BJ (cell line): ENCODE measurements around the gene ABCC8. TPM values are rescaled to one million over a fixed set of nuclear protein-coding genes. Genes with fewer than 3 reads are reported as not detected.

Experiments
- CTCF ChIA-PET: fragments of 350-600 bp; formaldehyde crosslinking; extraction: SDS; loops from one replicate; lab custom pipeline; 2021; ENCODE audit warnings: antibody characterized with exemption, inconsistent platforms; lab: Yijun Ruan, JAX
- POLR2A ChIA-PET: fragments of 300-600 bp; sonication (Branson Sonifier 250); formaldehyde crosslinking; extraction: SDS; loops from one replicate; lab custom pipeline; 2021; ENCODE audit warnings: antibody characterized with exemption; lab: Charles Lee
- DNase-seq: peaks from one replicate; pipeline ENCODE4 v3.0.0-alpha.2; 2011; ENCODE audit warnings: low read depth
- H3K27me3 ChIP-seq: 2 replicates; pipeline ENCODE4 v1.6.0; 2011; ENCODE audit warnings: low read length; ENCODE audit not compliant: control insufficient read depth, insufficient read depth
- H3K36me3 ChIP-seq: 2 replicates; pipeline ENCODE4 v1.5.1; 2011; ENCODE audit warnings: low read length; ENCODE audit not compliant: control insufficient read depth, insufficient read depth
- H3K4me3 ChIP-seq: 2 replicates; pipeline ENCODE4 v1.5.1; 2011; ENCODE audit warnings: low read depth, mild to moderate bottlenecking, control low read depth, low read length
- polyA plus RNA-seq: library from polyadenylated mRNA; depleted of rRNA; stranded (reverse); fragments of >200 nt; gene quantifications from 2 replicates; pipeline ENCODE4 v1.2.3, GENCODE V29; 2011
- TF ChIP-seq, protein P1 (sequence below): IDR thresholded peaks from 2 replicates; pipeline ENCODE4 v1.5.1; 2011; ENCODE audit warnings: low read depth, mild to moderate bottlenecking, control low read depth, inconsistent platforms, low read length, moderate library complexity; ENCODE audit not compliant: insufficient read depth

ABCC8 gene
- polyA plus RNA-seq, 1 experiment = not detected

DNA sequence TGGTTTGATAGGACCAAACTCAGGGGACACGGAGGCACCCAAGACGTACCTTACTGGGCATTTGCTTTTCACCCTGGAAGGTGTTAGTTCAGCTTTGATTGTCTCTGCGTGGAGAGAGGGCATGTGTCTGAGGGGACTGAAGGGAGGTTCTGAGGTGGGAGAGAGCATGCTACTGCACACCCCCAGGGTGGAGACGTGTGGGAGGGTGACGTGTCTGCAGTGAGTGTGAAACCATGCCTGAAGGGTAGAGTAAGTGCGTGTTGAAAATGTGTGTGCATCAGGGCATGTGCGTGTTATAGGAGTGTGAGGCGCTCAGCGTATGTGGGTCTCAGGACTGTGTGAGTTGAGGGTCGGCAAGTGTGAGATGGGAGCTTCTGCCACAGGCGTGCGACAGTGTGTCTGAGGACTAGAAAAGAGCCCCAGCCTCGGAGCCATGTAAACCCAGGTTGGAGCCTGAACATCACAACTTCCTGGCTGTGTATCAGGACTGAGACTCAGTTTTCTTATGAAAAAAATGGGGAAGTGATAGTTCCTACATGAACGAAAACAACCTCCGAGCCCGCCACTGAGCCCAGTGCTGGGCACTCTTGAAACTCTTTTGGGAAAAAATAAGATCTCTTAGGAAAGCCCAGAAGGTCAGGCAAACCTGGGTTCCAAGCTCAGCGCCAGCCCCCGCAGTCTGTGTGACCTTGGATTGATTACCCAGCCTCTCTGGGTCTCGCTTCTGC, 76.4 kb downstream of the ABCC8 start:
- H3K27me3 ChIP-seq = peaks cover 8% of the 10 kb centered on the region
- CTCF ChIA-PET = interaction anchor here (5.0 to 11.3 kb wide), 2 partner anchors 11 to 18 kb away, joined by 20 to 66 read pairs; partner anchors contain the start of gene KCNJ11
- POLR2A ChIA-PET = no interaction called here
- no peak overlapping the region for H3K4me3 ChIP-seq
- TF ChIP-seq, protein P1, sequence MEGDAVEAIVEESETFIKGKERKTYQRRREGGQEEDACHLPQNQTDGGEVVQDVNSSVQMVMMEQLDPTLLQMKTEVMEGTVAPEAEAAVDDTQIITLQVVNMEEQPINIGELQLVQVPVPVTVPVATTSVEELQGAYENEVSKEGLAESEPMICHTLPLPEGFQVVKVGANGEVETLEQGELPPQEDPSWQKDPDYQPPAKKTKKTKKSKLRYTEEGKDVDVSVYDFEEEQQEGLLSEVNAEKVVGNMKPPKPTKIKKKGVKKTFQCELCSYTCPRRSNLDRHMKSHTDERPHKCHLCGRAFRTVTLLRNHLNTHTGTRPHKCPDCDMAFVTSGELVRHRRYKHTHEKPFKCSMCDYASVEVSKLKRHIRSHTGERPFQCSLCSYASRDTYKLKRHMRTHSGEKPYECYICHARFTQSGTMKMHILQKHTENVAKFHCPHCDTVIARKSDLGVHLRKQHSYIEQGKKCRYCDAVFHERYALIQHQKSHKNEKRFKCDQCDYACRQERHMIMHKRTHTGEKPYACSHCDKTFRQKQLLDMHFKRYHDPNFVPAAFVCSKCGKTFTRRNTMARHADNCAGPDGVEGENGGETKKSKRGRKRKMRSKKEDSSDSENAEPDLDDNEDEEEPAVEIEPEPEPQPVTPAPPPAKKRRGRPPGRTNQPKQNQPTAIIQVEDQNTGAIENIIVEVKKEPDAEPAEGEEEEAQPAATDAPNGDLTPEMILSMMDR = no peak
- H3K36me3 ChIP-seq = no peaks in the 10 kb centered on the region
- DNase-seq = no peak

DNA sequence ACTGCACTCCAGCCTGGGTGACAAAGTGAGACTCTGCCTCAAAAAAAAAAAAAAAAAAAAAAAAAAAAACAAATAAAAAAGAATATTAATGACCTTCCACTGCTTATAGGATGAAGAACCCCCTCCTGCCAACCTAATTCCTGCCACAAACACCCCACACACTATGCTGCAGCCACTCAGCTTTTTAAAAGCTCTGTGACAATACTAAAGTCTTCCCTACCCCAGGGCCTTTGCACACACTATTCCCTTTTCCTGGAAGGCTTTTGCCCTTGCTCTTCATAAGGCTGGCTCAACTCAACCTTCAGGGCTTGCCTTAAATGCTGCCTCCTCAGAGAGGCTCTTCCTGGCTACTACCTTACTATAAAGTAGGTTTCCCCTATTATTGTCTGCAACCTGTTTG, 77.4 kb downstream of the ABCC8 start:
- ChIA-PET POLR2A (no interaction called here), CTCF (interaction anchor here (5.0 to 11.3 kb wide), 2 partner anchors 10 to 17 kb away, joined by 20 to 66 read pairs; partner anchors contain the start of gene KCNJ11)

DNA sequence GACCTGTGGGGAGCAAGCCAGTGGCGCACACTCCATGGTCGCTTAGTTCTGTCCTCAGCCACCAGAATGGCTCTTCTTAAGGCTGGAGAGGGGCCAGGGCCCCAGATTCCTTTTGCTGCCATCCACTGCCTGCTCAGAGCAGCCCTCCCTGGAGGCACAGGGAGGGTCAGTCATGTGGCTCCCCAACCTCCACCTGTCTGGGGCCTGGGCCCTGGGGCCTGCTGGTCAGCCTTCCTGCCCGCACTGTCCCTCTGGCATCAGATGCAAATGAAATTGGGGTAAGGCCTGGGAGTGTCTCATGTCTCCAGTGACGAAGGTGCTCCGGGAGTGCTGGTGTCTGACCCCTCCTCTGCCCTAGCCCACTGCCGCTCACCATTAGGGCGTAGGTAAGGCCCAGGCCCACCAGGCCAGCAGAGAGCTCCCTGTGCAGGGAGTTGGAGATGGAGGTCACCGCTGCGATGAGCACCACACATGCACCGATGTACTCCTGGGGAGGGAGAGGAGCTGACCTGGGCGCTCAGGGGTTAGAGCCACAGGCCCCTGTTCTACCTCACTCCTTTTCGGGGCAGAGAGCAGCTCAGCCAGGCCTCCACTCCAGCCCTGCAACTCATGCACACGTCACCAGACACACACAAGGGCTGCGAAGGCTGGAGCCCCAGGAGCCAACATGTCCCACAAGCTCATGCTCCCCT, 79.2 kb downstream of the ABCC8 start:
- peaks cover 8% of the 10 kb centered on the region for H3K27me3 ChIP-seq
- TF ChIP-seq, protein P1 = no peak
- H3K4me3 ChIP-seq = no peak overlapping the region
- no peak for DNase-seq
- H3K36me3 ChIP-seq = no peaks in the 10 kb centered on the region
- ChIA-PET CTCF (interaction anchor here (0.9 to 11.3 kb wide), 7 partner anchors 8 to 44 kb away, joined by 3 to 66 read pairs (median 4); partner anchors contain the start of gene KCNJ11), POLR2A (no interaction called here)

More for the DNA sequence above, 77.4 kb downstream of the ABCC8 start:
- no peak for DNase-seq
- H3K4me3 ChIP-seq = no peak overlapping the region
- peaks cover 8% of the 10 kb centered on the region for H3K27me3 ChIP-seq
- H3K36me3 ChIP-seq = no peaks in the 10 kb centered on the region
- TF ChIP-seq, protein P1 = no peak

DNA sequence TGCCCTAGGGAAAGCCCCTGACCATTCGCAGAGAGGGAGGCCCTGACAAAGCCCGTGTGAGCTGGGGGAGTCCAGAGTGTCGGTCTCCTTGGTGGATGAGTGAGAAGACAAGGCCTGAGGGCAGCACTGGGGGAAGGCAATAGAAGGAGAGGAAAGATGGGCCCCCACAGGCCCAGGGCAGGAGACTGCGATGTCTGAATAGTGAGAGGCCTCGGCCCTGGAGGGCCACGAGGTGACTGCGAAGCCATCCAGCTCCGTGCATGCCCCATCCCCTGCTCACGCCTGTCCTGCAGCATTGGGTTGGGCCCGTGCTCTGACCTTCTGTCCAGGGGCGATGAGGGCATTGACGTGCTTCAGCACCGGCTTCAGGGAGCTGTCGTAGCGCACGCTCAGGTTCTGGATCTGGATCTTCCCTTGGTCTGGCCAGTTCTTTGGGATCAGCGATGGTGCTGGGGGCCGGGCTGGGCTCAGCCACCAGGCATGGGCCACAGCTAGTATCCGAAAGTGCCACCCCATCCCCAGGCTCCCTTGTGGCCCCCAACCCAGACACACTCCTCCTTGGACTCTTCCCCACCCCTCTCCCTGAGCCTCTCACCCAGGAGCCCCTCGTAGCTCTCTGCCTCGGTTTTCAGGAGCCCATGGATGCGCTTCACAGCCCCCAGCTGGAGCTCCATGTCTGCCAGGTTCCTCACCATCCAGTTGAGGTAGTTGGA, 79.9 kb downstream of the ABCC8 start:
- peaks cover 8% of the 10 kb centered on the region for H3K27me3 ChIP-seq
- H3K36me3 ChIP-seq = no peaks in the 10 kb centered on the region
- H3K4me3 ChIP-seq = no peak overlapping the region
- no peak for DNase-seq
- ChIA-PET CTCF (interaction anchor here (1.3 to 11.3 kb wide), 3 partner anchors 11 to 43 kb away, joined by 4 to 66 read pairs (median 4); no protein-coding TSS in a partner anchor), POLR2A (no interaction called here)
- TF ChIP-seq, protein P1 = no peak

DNA sequence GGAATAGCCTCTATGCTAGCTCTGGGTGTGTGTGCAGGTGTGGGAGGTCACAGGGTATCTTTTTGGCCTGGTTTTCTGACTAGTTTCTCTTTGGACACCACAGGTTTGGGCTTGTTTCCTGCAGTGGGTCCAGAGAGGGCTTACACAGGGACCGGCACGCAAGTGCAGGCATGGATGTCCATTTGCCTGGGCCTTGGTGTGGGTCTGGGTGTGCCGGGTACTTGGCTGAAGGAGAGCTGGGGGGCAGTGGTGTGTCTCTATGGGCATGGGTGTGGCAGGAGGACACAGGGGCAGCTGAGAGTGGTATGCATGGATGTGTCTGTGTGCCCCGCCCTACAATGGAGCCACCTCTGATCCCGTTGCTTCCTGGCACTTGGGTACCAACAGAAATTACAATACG, 80.7 kb downstream of the ABCC8 start:
- CTCF ChIA-PET = interaction anchor here (11.3 kb wide), 1 partner anchor 14 kb away, joined by 66 read pairs; no protein-coding TSS in a partner anchor
- H3K27me3 ChIP-seq = peaks cover 8% of the 10 kb centered on the region
- no peak overlapping the region for H3K4me3 ChIP-seq
- no peak for DNase-seq
- TF ChIP-seq, protein P1 = no peak
- POLR2A ChIA-PET = no interaction called here
- H3K36me3 ChIP-seq = no peaks in the 10 kb centered on the region
